Astrocyte of the cerebellum (primary cell): Measurements from ENCODE around the gene IL15.
"Not testable (repeated sequence)": the region's sequence is repeated elsewhere in the genome, so short reads cannot be mapped to it uniquely, and the experiment has no call there.

Source experiments
- DNase-seq: peaks from one replicate; pipeline ENCODE4 v3.0.0-alpha.2; 2011; ENCODE audit warnings: low read depth
- H3K4me3 ChIP-seq: 2 replicates; pipeline ENCODE4 v1.5.1; 2011; ENCODE audit warnings: mild to moderate bottlenecking, low read depth, low read length, moderate library complexity
- CTCF ChIP-seq: IDR thresholded peaks from 2 replicates; pipeline ENCODE4 v1.5.1; 2012; ENCODE audit warnings: low read length, low read depth, moderate library complexity, mild to moderate bottlenecking; ENCODE audit errors: missing control alignments
- in situ Hi-C: cut with HindIII; loops from 2 replicates; pipeline ENCODE4 v1.10.0; 2017; ENCODE audit warnings: low sequenced_read_pairs

IL15 gene

GRCh38 chr4:141636082-141636770 is at the start of gene IL15:
Gene IL15 (plus strand): TSS chr4:141636583. CDS start chr4:141719465, 82,882 bp downstream.
- no peak for DNase-seq
- TF ChIP-seq CTCF: no peak
- in situ Hi-C loops: no loop called here
- H3K4me3 ChIP-seq: peak within 1 kb of the TSS; percentile 92

- in situ Hi-C loops: no loop called here
Measured at GRCh38 chr4:141587897-141588296, 48.5 kb upstream of the IL15 start.

GRCh38 chr4:141595531-141595930 is 40.9 kb upstream of the IL15 start:
- H3K4me3 ChIP-seq: no peak overlapping the region
- no peak for DNase-seq
- in situ Hi-C loops: no loop called here
- no peak for TF ChIP-seq CTCF

More at GRCh38 chr4:141587897-141588296, 48.5 kb upstream of the IL15 start:
- no peak for DNase-seq
- no peak overlapping the region for H3K4me3 ChIP-seq
- TF ChIP-seq CTCF: no peak

GRCh38 chr4:141599853-141600252 is 36.5 kb upstream of the IL15 start:
- no peak overlapping the region for H3K4me3 ChIP-seq
- no peak for DNase-seq
- in situ Hi-C loops: no loop called here
- TF ChIP-seq CTCF: no peak

- DNase-seq, H3K4me3 ChIP-seq, in situ Hi-C loops: not testable (repeated sequence)
Measured at GRCh38 chr4:141604683-141605082, 31.7 kb upstream of the IL15 start.

GRCh38 chr4:141605425-141605856 is 30.9 kb upstream of the IL15 start:
- TF ChIP-seq CTCF: no peak
- H3K4me3 ChIP-seq: no peak overlapping the region
- in situ Hi-C loops: no loop called here
- DNase-seq: no peak

- DNase-seq: no peak
- H3K4me3 ChIP-seq: no peak overlapping the region
- TF ChIP-seq CTCF: no peak
- in situ Hi-C loops: no loop called here
Measured at GRCh38 chr4:141609243-141609642, 27.1 kb upstream of the IL15 start.
